GM18508 (cell line): ENCODE results near the gene SEPTIN8.

ENCODE experiments used
- ATAC-seq: cut with Tn5 transposase; IDR thresholded peaks from one replicate; pipeline ENCODE4 v1.9.1; 2021; ENCODE audit warnings: moderate number of reproducible peaks; ENCODE audit not compliant: insufficient read depth, unreplicated experiment

SEPTIN8 gene

GRCh38 chr5:132777209-132778069 is at the start of gene SEPTIN8:
Gene SEPTIN8, minus strand, starts transcription at chr5:132777239. Its CDS starts 102 bp downstream, at chr5:132777137.
- no peak for ATAC-seq

GRCh38 chr5:132826424-132827082 is 49.5 kb upstream of the SEPTIN8 start:
- ATAC-seq = no peak

GRCh38 chr5:132825834-132826391 is 48.9 kb upstream of the SEPTIN8 start:
- ATAC-seq = no peak

- no peak for ATAC-seq
Observed at GRCh38 chr5:132825033-132825833, 48.2 kb upstream of the SEPTIN8 start.

GRCh38 chr5:132824426-132824825 is 47.4 kb upstream of the SEPTIN8 start:
- ATAC-seq = no peak

GRCh38 chr5:132823481-132824050 is 46.5 kb upstream of the SEPTIN8 start:
- ATAC-seq = no peak

GRCh38 chr5:132822650-132823480 is 45.8 kb upstream of the SEPTIN8 start:
- ATAC-seq = no peak

- no peak for ATAC-seq
Observed at GRCh38 chr5:132821791-132822190, 44.8 kb upstream of the SEPTIN8 start.

GRCh38 chr5:132821350-132821749 is 44.3 kb upstream of the SEPTIN8 start:
- ATAC-seq = no peak

- no peak for ATAC-seq
Observed at GRCh38 chr5:132820162-132820754, 43.2 kb upstream of the SEPTIN8 start.

GRCh38 chr5:132819468-132819867 is 42.4 kb upstream of the SEPTIN8 start:
- ATAC-seq = no peak

GRCh38 chr5:132817011-132817410 is 40.0 kb upstream of the SEPTIN8 start:
- ATAC-seq = no peak

GRCh38 chr5:132816554-132816953 is 39.5 kb upstream of the SEPTIN8 start:
- no peak for ATAC-seq

- no peak for ATAC-seq
Observed at GRCh38 chr5:132816083-132816482, 39.0 kb upstream of the SEPTIN8 start.

- no peak for ATAC-seq
Observed at GRCh38 chr5:132815454-132815853, 38.4 kb upstream of the SEPTIN8 start.

- ATAC-seq = no peak
Observed at GRCh38 chr5:132814503-132815294, 37.7 kb upstream of the SEPTIN8 start.

- ATAC-seq = no peak
Observed at GRCh38 chr5:132813599-132814502, 36.8 kb upstream of the SEPTIN8 start.
